ENCODE results near the gene OR4C46.
"Not testable (repeated sequence)": the region's sequence is repeated elsewhere in the genome, so short reads cannot be mapped to it uniquely, and the experiment has no call there.

DNA sequence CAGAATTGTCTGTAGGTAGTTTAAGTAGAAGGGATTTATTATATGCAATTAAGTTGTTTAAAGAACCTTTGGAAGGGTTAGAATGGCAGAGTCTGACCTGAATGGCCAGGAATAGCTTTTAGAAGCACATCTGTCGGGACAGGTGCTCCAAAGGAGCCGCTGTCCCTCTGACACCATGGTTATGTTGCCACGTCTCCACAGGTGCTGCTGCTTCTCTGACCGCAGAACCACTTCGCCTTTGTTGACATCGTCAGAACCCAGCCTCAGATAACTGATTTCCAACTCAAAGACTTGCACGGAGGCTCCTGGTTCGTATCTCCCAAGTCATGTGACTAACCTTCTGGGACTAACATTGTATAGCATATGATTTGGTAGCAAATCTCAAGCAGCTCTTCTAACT, 41.8 kb upstream of the OR4C46 start:
- not testable (repeated sequence) for TF ChIP-seq EZH2 (IDR thresholded peaks at IDR 0.05); FOXP2 (optimal IDR thresholded peaks at IDR 0.05; ENCODE audit: control extremely low read depth, extremely low read length, insufficient read depth)

Data from SK-N-MC (cell line).